Ishikawa (cell line): ENCODE data around the gene MAP2K4.

Experiments
- CEBPB ChIP-seq: IDR thresholded peaks from 2 replicates; pipeline ENCODE4 v1.6.1; 2012
- FOXM1 ChIP-seq: IDR thresholded peaks from 2 replicates; pipeline ENCODE4 v1.6.1; 2012; ENCODE audit warnings: low read depth, borderline replicate concordance
- RAD21 ChIP-seq: IDR thresholded peaks from 2 replicates; pipeline ENCODE4 v1.6.1; 2012; ENCODE audit warnings: low read depth
- REST ChIP-seq: IDR thresholded peaks from 2 replicates; pipeline ENCODE4 v1.6.1; 2012; ENCODE audit warnings: low read depth, mild to moderate bottlenecking
- TAF1 ChIP-seq: IDR thresholded peaks from 2 replicates; pipeline ENCODE4 v1.6.1; 2012; ENCODE audit warnings: low read depth, mild to moderate bottlenecking
- ZBTB7A ChIP-seq: IDR thresholded peaks from 2 replicates; pipeline ENCODE4 v1.6.1; 2012; ENCODE audit warnings: low read depth

- TF ChIP-seq CEBPB (no peak), FOXM1 (no peak), ZBTB7A (no peak), RAD21 (no peak), REST (no peak), TAF1 (no peak)
Measured at GRCh38 chr17:12095522-12095921, 74.8 kb downstream of the MAP2K4 start.
